Measurements from ENCODE around the gene MOB3B. TPM values are rescaled to one million over a fixed set of nuclear protein-coding genes. Genes with fewer than 3 reads are reported as not detected.

The MOB3B gene
- total RNA-seq, 1 donor from 2014 or later, result 1.4 TPM

GRCh38 chr9:27440888-27441740 lies 88.5 kb downstream of the MOB3B start:
- Histone ChIP-seq H3K4me3 (ENCODE audit: low read depth, low read length) (no peak overlapping the region), H3K27me3 (ENCODE audit: control insufficient read depth, insufficient read depth, low read length) (no peaks in the 10 kb centered on the region), H3K36me3 (ENCODE audit: control insufficient read depth, insufficient read depth, low read length) (no peaks in the 10 kb centered on the region)
- TF ChIP-seq, protein P1, sequence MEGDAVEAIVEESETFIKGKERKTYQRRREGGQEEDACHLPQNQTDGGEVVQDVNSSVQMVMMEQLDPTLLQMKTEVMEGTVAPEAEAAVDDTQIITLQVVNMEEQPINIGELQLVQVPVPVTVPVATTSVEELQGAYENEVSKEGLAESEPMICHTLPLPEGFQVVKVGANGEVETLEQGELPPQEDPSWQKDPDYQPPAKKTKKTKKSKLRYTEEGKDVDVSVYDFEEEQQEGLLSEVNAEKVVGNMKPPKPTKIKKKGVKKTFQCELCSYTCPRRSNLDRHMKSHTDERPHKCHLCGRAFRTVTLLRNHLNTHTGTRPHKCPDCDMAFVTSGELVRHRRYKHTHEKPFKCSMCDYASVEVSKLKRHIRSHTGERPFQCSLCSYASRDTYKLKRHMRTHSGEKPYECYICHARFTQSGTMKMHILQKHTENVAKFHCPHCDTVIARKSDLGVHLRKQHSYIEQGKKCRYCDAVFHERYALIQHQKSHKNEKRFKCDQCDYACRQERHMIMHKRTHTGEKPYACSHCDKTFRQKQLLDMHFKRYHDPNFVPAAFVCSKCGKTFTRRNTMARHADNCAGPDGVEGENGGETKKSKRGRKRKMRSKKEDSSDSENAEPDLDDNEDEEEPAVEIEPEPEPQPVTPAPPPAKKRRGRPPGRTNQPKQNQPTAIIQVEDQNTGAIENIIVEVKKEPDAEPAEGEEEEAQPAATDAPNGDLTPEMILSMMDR (IDR thresholded peaks at IDR 0.05; ENCODE audit: insufficient read depth, low read length, poor library complexity, severe bottlenecking), result no peak
- DNase-seq (ENCODE audit: low read depth), result no peak

DNA sequence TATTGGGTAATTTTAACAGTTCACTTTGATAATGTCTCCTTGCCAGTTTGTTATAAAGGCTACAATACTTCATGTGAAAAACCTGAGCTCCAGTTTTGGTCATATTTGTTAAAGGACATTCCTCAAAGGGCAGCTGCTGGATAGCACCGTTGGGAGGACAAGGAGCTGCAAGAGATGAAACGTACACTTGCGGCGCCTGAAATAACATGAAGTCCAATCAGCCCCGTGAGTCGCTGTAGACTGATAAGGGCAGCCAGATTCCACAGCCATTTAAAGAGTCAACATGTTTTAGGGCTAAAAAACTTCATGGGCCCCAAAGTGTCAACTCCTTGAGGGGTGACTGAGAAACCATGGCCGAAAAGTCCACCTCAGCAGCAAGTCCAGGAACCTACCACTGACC lies 91.1 kb downstream of the MOB3B start:
- no peak overlapping the region for H3K4me3 ChIP-seq (ENCODE audit: low read depth, low read length)
- TF ChIP-seq, protein P1 (IDR thresholded peaks at IDR 0.05; ENCODE audit: insufficient read depth, low read length, poor library complexity, severe bottlenecking), result no peak
- H3K36me3 ChIP-seq (ENCODE audit: control insufficient read depth, insufficient read depth, low read length), result no peaks in the 10 kb centered on the region
- DNase-seq (ENCODE audit: low read depth), result no peak
- no peaks in the 10 kb centered on the region for H3K27me3 ChIP-seq (ENCODE audit: control insufficient read depth, insufficient read depth, low read length)

DNA sequence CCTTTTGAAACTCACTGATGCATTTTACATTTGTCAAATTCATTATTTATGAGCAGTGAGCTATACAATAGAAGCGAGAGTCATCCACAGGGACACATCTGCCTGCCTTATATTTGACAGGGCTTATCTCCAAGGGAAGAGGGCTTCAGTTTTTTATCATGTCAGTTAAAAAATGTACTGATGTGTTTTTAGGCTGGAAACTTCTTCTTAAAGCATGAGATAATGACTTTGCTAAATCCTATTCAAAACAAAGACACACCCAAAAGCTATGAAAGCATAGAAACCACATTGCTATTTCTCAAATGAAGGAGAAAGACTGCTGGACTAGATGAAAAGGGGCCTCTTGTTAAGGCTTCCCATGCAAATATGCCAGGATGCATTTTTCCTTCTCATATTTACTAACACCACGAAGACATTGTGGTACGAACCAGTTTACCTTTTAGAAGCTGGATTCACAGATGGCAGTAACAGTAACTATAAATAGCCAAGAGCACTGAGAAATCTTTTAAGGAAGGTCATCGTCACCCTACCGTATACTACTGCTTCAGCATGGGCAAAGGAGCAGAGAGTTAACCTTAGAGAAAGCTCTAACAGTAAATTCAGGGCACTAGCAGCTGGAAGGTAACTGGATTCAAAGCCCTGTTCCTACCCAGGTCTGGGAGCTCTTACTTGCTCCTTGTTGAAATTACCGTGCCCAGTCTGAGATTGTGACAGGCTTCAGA lies 91.8 kb downstream of the MOB3B start:
- TF ChIP-seq, protein P1 (IDR thresholded peaks at IDR 0.05; ENCODE audit: insufficient read depth, low read length, poor library complexity, severe bottlenecking), result no peak
- H3K27me3 ChIP-seq (ENCODE audit: control insufficient read depth, insufficient read depth, low read length), result no peaks in the 10 kb centered on the region

GRCh38 chr9:27436234-27436633 lies 93.4 kb downstream of the MOB3B start:
- TF ChIP-seq, protein P1 (IDR thresholded peaks at IDR 0.05; ENCODE audit: insufficient read depth, low read length, poor library complexity, severe bottlenecking), result no peak
- no peak for DNase-seq (ENCODE audit: low read depth)

More for the DNA sequence above, 91.8 kb downstream of the MOB3B start:
- DNase-seq (ENCODE audit: low read depth), result no peak
- H3K36me3 ChIP-seq (ENCODE audit: control insufficient read depth, insufficient read depth, low read length), result no peaks in the 10 kb centered on the region
- H3K4me3 ChIP-seq (ENCODE audit: low read depth, low read length), result no peak overlapping the region

DNA sequence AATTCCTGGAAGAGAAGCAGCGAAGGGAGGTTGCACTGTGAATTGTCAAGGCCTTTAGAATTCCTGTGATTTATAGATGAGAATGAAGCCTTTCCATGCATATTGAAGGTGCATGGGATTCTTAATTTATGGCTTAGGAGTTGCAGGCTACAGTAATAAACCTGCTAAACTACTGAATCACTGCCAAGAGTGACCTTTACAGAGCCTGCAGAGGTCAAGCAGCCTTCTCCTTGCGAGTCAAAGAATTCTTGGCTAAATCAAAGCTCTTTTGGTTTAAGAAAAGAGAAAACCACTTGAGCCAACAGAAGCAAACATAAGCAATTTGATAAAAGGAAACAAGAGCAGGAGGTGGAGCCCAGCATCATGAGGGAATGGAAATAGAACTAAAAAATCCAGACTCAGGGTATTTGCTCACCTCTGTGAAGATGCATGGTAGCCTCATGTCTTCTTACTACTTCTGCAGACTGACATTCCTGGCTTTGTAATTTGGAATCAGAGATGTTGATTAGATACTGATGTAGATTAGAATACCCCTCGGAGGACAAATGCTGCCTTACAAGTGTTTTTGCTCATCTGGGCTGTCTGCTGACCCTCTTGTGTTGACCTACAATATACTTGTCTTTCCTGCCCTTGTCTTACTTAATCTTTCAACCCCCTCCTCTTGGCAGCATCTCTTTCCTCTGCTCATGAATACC lies 95.8 kb downstream of the MOB3B start:
- Histone ChIP-seq H3K36me3 (ENCODE audit: control insufficient read depth, insufficient read depth, low read length) (no peaks in the 10 kb centered on the region), H3K27me3 (ENCODE audit: control insufficient read depth, insufficient read depth, low read length) (no peaks in the 10 kb centered on the region), H3K4me3 (ENCODE audit: low read depth, low read length) (no peak overlapping the region)
- no peak for DNase-seq (ENCODE audit: low read depth)
- TF ChIP-seq, protein P1 (IDR thresholded peaks at IDR 0.05; ENCODE audit: insufficient read depth, low read length, poor library complexity, severe bottlenecking), result no peak

More at GRCh38 chr9:27436234-27436633, 93.4 kb downstream of the MOB3B start:
- Histone ChIP-seq H3K27me3 (ENCODE audit: control insufficient read depth, insufficient read depth, low read length) (no peaks in the 10 kb centered on the region), H3K4me3 (ENCODE audit: low read depth, low read length) (no peak overlapping the region), H3K36me3 (ENCODE audit: control insufficient read depth, insufficient read depth, low read length) (no peaks in the 10 kb centered on the region)

Measured in kidney epithelial cell (primary cell).